Suprapubic skin (tissue), 4 donors: ENCODE measurements around the gene FHIP2A.

Experiments
- EP300 ChIP-seq: sonication (generic); formaldehyde crosslinking; IDR thresholded peaks from one replicate; pipeline ENCODE4 v1.6.1; 2017; ENCODE audit warnings: antibody characterized with exemption
- POLR2A ChIP-seq, 2 donors: fragments of 450-650 bp; IDR thresholded peaks; one replicate each; pipeline ENCODE4 v1.6.1; 2017; ENCODE audit warnings: antibody characterized with exemption in 2 of 2, mild to moderate bottlenecking in 2 of 2, moderate library complexity in 2 of 2
- POLR2AphosphoS5 ChIP-seq, 3 donors: sonication (generic); formaldehyde crosslinking; IDR thresholded peaks; one replicate each; pipeline ENCODE4 v1.6.1; 2017; ENCODE audit warnings: antibody characterized with exemption in 3 of 3
- TF ChIP-seq, protein P1 (sequence below), 2 donors: fragments of 200-600 bp in 1 of 2; fragments of 450-650 bp in 1 of 2; sonication (generic) in 1 of 2; IDR thresholded peaks; one replicate each; pipeline ENCODE4 v1.5.1; 2016 to 2019; ENCODE audit warnings: antibody characterized with exemption in 2 of 2, mild to moderate bottlenecking in 1 of 2, moderate library complexity in 1 of 2

DNA sequence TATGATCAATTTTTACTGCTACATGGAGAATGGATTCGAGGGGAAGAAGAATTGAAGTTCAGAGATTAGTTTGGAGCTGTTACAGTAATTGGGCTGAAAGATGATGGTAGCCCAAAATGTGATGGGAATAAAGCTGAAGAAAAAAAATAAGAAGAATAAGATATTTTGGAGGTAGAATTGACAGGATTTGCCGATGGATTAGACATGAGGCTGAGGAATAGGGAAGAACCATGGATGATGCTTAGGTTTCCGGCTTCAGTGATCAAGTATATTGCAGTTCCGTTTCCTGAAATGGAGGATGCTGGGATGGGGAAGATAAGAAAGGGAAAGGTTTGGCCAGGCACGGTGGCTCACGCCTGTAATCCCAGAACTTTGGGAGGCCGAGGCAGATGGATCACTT, 38.9 kb upstream of the FHIP2A start:
- TF ChIP-seq POLR2A (IDR thresholded peaks at IDR 0.05) (no peak), POLR2AphosphoS5 (IDR thresholded peaks at IDR 0.05) (no peak), EP300 (no peak)
- TF ChIP-seq, protein P1, sequence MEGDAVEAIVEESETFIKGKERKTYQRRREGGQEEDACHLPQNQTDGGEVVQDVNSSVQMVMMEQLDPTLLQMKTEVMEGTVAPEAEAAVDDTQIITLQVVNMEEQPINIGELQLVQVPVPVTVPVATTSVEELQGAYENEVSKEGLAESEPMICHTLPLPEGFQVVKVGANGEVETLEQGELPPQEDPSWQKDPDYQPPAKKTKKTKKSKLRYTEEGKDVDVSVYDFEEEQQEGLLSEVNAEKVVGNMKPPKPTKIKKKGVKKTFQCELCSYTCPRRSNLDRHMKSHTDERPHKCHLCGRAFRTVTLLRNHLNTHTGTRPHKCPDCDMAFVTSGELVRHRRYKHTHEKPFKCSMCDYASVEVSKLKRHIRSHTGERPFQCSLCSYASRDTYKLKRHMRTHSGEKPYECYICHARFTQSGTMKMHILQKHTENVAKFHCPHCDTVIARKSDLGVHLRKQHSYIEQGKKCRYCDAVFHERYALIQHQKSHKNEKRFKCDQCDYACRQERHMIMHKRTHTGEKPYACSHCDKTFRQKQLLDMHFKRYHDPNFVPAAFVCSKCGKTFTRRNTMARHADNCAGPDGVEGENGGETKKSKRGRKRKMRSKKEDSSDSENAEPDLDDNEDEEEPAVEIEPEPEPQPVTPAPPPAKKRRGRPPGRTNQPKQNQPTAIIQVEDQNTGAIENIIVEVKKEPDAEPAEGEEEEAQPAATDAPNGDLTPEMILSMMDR (IDR thresholded peaks at IDR 0.05) = no peak
